Mesenteric fat pad (tissue), 1 donor: Measurements from ENCODE around the gene GNAS. TPM values are rescaled to one million over a fixed set of nuclear protein-coding genes. Genes with fewer than 3 reads are reported as not detected.
"Not testable (repeated sequence)": the region's sequence is repeated elsewhere in the genome, so short reads cannot be mapped to it uniquely, and the experiment has no call there.

ENCODE experiments used
- DNase-seq: peaks from one replicate; pipeline ENCODE4 v3.0.0-alpha.2; 2020; ENCODE audit warnings: low spot score
- microRNA-seq: library from miRNA; unstranded; fragments of <30 nt; microRNA quantifications from one replicate; pipeline ENCODE4 v1.2.0, GENCODE V29; 2020; ENCODE audit warnings: borderline number of aligned reads
- total RNA-seq: library from RNA; stranded (reverse); fragmentation: NEBNext Ultra II Directional; extraction: Animal tissue kit (Norgen Biotek cat#: 25700); gene quantifications from one replicate; pipeline ENCODE4 v1.2.1, GENCODE V29; 2021
- donor health status: DM: yes; HTN: yes; CAD: no.

GNAS gene
- total RNA-seq, 1 donor from 2014 or later: 697 TPM

DNA sequence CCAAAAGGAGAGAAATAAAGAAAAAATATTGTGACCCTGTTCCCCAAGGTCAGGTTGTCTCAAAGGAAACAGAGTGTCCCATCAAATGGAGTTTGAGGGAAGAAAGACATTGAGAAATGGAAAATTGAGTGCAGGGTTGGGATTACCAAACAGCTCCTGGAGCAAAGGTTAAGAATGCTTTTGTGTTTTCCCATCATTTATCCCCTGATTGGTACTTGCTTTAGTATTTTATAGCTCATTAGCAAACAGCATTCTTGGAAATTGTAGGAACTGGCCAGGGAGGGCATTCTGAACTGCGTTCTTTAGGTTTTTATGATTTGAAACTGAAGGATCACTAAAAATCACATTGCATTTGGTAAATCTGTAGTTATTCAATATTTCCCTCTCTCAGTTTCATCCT lies 69.5 kb downstream of the GNAS start:
- no peak for DNase-seq

DNA sequence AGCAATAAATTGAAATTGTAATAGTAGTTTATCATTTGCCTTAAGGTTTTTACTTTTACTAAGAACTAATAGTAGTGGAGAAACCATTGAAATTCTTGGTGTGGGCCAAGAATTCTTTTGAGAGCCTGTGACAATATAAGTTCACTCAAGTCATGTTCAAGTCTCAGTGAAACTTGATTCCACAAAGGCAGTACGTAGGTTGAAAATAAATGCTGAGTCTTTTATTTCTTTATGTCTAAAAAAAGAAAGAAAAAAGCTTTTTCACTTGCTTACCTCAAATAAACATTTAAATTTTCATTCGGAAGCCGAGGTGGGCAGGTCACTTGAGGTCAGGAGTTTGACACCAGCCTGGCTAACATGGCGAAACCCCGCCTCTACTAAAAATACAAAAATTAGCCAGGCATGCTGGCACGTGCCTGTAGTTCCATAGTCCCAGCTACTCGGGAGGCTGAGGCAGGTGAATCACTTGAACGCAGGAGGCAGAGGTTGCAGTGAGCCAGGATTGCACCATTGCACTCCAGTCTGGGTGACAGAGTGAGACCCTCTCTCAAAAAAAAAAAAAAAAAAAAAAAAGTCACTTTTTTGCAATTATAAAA lies 70.7 kb downstream of the GNAS start:
- no peak for DNase-seq

GRCh38 chr20:58926802-58927489 lies 74.4 kb downstream of the GNAS start:
- DNase-seq: no peak

- DNase-seq: no peak
Measured at GRCh38 chr20:58927490-58928061, 75.1 kb downstream of the GNAS start.

GRCh38 chr20:58930496-58930895 lies 78.0 kb downstream of the GNAS start:
- no peak for DNase-seq

DNA sequence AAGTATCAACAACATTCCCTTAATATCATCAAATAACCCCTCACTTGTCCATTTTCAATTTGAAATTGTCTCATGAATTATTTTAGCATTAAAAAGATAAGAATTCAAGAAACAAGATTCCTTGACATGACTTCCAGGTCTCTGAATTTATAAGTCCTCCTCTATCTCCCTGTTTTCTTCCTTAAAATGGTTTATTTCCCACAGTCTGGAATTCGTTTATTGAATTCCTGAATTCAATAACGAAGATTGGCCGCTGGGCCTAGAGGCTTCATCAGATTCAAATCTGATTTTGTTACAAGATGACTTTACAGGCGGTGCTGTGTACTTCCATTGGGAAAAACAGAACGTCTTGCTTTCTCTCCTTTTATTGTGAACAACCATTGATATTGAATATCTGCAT lies 79.7 kb downstream of the GNAS start:
- DNase-seq: no peak

DNA sequence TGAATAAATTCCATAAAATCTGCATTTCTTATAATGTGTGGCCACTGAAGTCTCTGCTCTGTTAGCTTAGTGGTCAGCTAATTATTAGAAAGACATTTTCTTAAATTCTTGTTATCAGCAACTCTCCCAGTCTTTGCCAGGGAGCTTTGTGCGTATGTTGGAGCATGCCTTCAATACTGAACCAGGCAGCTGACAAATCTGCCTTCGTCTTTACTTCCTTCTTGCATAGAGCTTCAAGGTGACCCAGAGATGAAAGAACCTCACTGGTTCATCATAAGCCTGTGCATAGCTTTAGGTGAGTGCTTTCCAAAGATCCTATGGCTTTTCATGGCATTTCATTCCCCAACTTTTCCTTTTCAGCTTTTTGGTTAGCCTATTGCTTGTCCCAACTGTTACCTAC lies 85.6 kb downstream of the GNAS start:
- DNase-seq: no peak

GRCh38 chr20:58938541-58938940 lies 86.0 kb downstream of the GNAS start:
- DNase-seq: no peak

DNA sequence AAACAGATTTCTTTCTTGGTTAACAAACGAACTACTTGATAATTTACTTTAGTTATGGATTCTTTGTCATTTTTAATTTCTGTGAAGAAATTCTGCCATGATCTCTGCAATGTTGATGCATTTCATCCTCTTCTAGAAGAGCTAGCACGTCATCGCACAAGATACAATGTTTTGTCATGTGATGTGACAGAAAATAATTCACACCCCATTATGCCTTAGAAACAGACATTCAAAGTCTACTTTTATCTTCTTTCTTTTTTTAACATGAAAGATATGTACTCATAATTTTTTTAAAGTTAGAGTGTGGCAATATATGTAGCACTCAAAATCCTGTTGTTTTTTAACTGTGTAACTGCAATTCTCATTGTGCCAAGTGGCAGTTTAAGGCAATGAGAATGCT lies 89.0 kb downstream of the GNAS start:
- DNase-seq: no peak

DNA sequence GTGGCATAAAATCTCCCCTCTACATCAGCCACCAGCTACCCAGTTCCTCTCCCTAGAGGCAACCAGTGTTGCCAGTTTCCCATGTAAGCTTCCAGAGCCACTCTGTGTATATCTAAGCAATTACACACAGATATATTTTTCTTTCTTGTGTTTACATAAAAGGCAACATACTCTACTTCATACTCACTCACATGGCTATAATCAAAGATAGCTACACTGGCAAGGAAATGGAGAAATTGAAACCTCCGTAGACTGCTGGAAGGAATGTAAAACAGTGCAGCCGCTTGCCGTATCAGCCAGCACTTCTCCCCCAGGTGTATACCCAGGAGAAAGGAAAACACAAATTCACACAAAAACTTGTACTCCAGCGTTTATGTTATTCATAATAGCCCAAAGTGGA lies 90.0 kb downstream of the GNAS start:
- no peak for DNase-seq

DNA sequence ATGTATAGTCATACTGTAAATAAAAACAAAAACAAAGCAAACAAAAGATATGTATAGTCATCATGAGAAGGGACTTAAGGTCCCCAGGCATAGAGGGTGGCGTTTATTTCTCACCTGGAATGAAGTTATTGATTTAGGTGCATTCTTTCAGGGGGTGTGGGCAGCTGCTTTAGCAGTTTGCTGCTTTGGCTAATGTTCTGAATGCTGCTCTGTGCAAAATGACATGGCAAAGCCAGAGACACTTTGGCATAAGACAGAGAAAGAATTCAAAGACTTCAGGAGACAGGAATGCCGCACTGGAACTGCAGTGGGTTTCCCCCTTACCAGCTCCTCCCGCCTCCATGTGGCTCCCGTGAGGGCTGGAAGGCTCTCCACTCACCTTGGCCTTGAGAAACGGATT lies 92.1 kb downstream of the GNAS start:
- no peak for DNase-seq

GRCh38 chr20:58945965-58946631 lies 93.6 kb downstream of the GNAS start:
- no peak for DNase-seq

- DNase-seq: not testable (repeated sequence)
Measured at GRCh38 chr20:58947797-58948388, 95.4 kb downstream of the GNAS start.

- DNase-seq: no peak
Measured at GRCh38 chr20:58950603-58951002, 98.1 kb downstream of the GNAS start.

GRCh38 chr20:58953050-58953449 lies 100.5 kb downstream of the GNAS start:
- DNase-seq: no peak

GRCh38 chr20:58956078-58956477 lies 103.6 kb downstream of the GNAS start:
- DNase-seq: no peak

DNA sequence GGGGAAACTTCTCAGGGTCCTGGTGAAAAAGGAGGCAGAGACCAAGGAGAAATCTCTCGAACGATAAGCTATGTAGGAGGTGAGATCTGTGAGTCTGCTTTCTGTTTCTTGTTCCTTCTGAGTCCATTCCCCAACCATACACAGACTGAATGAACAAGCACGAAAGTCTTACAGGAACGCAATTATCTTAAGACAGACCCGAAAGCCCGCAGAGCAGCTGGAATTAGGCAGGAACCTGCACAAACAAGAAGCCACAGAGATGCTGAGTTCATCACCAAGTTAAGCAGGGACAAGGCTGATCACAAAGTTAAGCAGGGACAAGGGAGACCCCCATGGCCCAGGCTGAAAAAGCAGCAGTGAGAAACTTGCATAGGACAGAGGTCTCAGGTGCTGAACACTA lies 107.1 kb downstream of the GNAS start:
- DNase-seq: no peak

Small RNA genes lying within 50 kb of the gene (microRNA-seq; reads per million reads assigned to microRNA genes)
- not detected for gene MIR298

Other genes starting within 250 kb of the GNAS start
- gene STX16, start 201.4 kb upstream of the GNAS start, total RNA-seq: 44.9 TPM
- 42.3 TPM for gene NPEPL1, start 159.9 kb upstream of the GNAS start, total RNA-seq
- 0.42 TPM for gene GNAS-AS1, start 1.8 kb upstream of the GNAS start, total RNA-seq
- gene NELFCD, start 128.5 kb downstream of the GNAS start, total RNA-seq: 43.9 TPM
- 277 TPM for gene CTSZ, start 154.5 kb downstream of the GNAS start, total RNA-seq
- 0.51 TPM for gene TUBB1, start 166.7 kb downstream of the GNAS start, total RNA-seq
- 71.3 TPM for gene ATP5F1E, start 179.6 kb downstream of the GNAS start, total RNA-seq
- gene PRELID3B, start 190.1 kb downstream of the GNAS start, total RNA-seq: 56.8 TPM